ENCODE results near the gene PHKB.
A peak's percentile ranks its signal among the peaks of the same experiment; 100 is the strongest.
"Not testable (repeated sequence)": the region's sequence is repeated elsewhere in the genome, so short reads cannot be mapped to it uniquely, and the experiment has no call there.

Gene PHKB

DNA sequence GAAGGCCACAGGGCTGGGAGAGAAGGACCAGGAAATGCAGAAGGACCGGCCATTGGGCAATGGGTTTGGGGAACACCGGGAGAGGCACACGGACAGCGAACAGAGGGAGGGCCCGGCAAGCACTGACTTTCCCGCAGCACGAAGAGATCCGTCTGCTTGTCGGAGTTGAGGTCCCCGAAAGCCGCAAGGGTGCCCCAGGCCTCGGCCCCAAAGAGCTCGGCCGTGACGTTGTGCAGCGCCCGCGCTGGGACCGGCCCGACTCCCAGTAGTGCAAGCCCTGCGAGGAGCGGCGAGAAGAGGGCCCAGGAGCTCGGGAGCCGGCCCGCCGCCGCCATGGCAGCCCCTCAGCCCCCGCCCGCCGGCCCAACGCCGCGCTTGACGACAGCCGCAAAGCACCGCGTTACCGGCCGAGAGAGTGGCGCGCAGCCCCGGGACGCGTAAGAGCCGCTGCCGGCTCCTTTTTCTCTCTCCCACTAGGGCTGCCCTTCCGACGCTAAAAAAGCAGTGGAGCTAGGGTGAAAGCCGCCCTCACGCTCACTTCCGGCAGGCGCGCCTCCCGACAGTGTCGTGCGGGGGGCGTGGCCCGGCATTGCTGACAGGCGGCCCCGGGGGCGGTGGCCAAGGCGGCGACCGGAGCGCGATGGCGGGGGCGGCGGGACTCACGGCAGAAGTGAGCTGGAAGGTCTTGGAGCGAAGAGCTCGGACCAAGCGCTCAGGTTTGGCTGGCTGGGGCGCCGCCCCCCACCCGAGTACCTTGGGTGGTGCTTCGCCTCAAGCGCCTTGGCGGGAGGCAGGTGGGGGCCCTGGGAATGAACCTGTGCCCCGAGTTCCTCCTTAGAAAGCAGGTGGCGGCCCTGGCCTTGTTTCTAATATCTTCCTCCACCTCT lies at the start of gene PHKB, which contains the start of gene ITFG1:
Gene PHKB, plus strand, starts transcription at position 621 of the 887 bp plus-strand sequence. Its CDS starts 20 bp downstream, at position 641.
Gene ITFG1, minus strand, starts transcription at position 353 of the 887 bp plus-strand sequence. Its CDS starts 18 bp downstream, at position 335.
- FAIRE-seq (peak; percentile 26), DNase-seq (ENCODE audit: insufficient read length, low spot score) (peak; percentile 60)

DNA sequence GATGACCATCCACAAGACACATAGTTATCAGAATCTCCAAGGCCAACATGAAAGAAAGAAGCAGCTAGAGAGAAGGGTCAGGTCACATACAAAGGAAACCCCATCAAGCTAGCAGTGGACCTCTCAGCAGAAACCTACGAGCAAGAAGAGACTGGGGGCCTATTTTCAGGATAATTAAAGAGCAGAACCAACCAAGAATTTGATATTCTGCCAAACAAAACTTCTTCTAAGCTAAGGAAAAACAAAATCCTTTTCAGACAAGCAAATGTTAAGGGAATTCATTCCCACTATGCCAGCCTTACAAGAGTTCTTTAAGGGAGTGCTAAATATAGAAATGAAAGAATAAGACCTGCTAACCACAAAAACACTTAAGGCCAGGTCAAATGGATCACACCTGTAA lies 48.1 kb upstream of the PHKB start:
- FAIRE-seq (no peak), DNase-seq (ENCODE audit: insufficient read length, low spot score) (no peak)

DNA sequence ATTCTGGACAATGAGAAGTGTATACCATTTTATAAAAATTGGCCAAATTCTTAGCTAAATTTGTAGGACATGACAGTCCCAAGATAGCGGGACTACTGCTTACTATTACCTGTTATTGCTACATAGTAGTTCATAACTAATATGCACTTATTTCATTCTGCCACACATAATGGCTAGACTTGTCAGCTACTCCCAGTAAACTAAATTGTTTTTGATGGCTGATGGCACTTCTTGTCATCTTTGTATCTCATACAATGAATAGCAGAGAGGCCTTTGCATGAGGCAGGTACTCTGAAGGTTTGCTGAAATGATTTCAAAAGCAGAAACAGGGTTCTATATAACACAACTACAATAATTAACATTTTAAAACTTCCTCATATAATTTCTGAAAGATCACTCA lies 44.3 kb upstream of the PHKB start:
- DNase-seq (ENCODE audit: insufficient read length, low spot score) (no peak), FAIRE-seq (peak; percentile 8)

DNA sequence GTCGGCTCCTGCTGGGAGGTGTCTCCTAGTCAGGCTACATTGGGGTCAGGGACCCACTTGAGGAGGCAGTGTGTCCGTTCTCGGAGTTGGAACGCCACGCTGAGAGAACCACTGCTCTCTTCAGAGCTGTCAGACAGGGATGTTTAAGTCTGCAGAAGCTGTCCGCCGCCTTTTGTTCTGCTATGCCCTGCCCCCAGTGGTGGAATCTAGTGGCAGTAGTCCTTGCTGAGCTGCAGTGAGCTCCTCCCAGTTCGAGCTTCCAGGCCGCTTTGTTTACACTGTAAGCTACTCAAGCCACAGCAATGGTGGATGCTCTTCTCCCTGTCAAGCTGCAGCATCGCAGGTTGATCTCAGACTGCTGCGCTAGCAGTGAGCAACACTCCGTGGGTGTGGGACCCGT lies 36.3 kb upstream of the PHKB start:
- no peak for FAIRE-seq
- DNase-seq (ENCODE audit: insufficient read length, low spot score) = no peak

DNA sequence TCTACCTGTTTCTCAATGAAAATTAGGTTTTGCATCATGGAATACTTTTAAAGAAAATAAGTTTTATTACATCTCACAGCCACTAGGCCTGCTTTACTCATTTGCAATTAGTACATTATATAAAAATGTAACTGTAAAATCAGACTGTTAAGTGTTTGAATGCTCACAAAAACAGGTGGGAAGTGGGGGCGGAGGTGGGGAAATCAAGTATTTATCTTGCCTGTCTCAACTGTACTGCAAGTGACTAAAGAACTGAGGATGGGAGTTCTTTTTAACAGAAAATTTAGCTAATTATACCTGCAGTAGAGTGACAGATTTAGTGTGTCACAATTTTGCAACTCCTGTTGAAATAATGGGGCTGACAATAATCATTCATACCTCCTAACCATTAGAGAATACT lies 34.3 kb upstream of the PHKB start:
- DNase-seq (ENCODE audit: insufficient read length, low spot score) = no peak
- no peak for FAIRE-seq

DNA sequence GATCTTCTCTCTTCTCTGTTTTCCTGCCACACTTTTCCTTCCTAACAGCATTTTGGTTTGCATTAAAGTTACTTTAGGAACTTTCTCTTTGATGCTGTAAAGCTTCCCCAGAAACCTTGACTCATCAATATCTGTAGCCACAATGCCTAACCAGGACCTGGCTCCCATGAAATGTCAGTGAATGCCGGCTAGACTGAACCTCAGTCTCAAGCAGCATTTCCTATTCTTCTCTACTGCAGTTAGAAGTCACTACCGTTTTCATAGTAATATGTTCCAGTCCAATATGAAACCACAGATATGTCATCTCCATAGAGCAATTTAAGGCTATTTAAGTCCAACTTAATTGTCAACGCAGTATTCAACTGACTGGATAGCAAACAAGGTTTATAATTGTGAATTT lies 29.2 kb upstream of the PHKB start:
- no peak for FAIRE-seq
- no peak for DNase-seq (ENCODE audit: insufficient read length, low spot score)

DNA sequence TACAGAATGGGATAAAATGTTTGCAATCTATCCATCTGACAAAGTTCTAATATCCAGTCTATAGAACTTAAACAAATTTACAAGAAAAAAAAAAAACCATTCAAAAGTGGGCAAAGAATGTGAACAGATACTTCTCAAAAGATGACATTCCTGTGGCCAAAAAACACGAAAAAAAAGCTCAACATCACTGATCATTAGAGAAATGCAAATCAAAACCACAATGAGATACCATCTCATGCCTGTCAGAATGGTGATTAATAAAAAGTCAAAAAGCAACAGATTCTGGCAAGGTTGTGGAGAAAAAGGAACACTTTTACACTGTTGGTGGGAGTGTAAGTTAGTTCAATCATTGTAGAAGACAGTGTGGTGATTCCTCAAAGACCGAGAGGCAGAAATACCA lies 26.9 kb upstream of the PHKB start:
- not testable (repeated sequence) for FAIRE-seq; DNase-seq (ENCODE audit: insufficient read length, low spot score)

DNA sequence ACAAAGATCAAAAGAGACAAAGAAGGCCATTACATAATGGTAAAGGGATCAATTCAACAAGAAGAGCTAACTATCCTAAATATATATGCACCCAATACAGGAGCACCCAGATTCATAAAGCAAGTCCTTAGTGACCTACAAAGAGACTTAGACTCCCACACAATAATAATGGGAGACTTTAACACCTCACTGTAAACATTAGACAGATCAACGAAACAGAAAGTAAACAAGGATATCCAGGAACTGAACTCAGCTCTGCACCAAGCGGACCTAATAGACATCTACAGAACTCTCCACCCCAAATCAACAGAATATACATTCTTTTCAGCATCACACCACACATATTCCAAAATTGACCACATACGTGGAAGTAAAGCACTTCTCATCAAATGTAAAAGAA lies 21.1 kb upstream of the PHKB start:
- FAIRE-seq; DNase-seq (ENCODE audit: insufficient read length, low spot score): not testable (repeated sequence)

DNA sequence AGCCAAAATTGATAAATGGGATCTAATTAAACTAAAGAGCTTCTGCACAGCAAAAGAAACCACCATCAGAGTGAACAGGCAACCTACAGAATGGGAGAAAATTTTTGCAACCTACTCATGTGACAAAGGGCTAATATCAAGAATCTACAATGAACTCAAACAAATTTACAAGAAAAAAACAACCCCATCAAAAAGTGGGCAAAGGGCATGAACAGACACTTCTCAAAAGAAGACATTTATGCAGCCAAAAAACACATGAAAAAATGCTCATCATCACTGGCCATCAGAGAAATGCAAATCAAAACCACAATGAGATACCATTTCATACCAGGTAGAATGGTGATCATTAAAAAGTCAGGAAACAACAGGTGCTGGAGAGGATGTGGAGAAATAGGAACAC lies 18.2 kb upstream of the PHKB start:
- FAIRE-seq; DNase-seq (ENCODE audit: insufficient read length, low spot score): not testable (repeated sequence)

DNA sequence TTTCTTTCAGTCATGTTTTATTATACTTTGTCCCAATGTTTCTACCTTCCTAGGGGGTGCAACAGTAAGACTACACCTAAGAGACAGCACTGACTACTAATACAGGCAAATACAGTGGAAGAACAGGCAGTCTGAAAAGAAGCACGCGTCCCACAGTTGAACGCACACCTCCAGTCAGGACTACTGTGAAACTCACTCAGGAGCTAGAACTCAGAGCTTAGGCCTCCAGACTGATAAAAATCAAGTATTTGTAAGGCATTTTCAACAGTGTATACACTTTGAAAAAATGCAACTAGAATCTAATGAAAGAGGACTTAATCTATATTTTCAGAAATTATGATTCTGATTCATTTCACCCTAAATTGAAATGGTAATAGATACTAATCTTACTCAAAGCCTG lies 14.7 kb upstream of the PHKB start:
- FAIRE-seq = no peak

DNA sequence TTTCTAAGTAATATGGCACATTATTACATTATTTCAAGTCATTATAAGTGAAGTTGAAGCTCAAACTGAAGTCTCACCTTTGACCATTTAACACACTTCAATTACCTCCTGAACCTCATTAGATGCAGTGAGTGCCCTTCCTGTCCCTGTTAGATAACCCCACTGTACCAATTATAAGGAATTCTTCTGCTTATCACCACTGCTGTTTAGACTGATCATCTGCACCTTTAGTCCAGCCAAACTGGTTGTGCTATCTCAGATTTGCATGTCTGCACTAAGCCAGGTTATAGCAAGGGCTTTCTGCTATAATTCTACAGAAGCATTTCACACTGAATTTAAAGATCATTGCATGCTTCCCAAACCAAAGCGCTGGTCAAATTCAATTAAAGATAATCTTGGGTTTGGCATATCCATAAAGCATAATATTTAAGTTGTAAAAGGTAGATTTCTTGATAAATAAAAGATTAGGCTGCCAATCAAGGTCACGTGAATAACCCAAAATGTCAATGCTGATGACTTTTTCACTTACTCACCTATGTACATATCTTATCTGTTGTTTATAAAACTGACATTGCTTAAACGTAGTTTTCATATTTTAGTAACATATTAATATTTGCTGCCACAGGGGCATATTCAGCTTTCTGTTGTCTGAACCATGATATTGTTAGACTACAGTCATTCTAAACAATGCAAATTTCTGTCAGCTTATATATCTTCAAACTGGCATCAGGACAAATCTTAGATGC lies 12.1 kb upstream of the PHKB start:
- FAIRE-seq (no peak), DNase-seq (ENCODE audit: insufficient read length, low spot score) (no peak)

More for the DNA sequence above, 14.7 kb upstream of the PHKB start:
- no peak for DNase-seq (ENCODE audit: insufficient read length, low spot score)

DNA sequence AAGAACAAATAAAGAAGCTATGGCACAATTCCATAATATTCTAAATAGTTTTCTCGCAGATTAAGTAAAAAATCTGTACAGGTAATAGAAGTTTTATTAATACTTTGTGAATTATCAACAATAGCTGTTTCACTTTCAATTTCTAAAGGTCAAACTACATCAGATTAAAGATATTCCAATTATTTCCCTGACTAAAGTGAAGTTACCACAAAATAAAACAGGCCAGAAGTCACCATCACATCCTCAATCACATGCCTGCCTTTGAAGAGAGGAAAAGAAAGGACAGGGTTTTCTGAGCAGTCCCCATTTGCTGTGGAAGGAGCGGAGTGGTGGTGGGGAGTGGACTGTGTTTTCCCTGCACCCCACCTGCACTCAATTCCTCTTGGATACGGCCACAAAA lies 11.3 kb upstream of the PHKB start:
- DNase-seq (ENCODE audit: insufficient read length, low spot score) = no peak
- no peak for FAIRE-seq

DNA sequence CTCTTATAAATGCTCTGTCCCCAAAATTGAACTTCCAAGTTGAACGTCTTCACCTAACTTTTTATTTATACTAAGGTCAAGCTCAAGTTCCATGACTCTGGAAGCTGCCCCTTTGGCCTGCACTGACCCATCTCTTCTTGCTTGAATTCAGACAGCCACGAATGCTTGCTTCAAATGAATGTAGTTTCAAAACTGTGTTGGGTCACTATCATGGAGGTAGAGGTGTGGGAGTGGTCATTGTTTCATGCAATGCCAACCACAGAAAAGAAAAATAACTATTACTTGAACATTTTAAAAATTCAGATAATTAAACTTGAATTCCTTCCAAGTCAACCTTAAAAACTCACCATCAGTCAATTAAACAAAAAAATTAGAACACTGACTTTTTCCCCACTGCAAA lies 2.8 kb upstream of the PHKB start:
- FAIRE-seq = no peak

DNA sequence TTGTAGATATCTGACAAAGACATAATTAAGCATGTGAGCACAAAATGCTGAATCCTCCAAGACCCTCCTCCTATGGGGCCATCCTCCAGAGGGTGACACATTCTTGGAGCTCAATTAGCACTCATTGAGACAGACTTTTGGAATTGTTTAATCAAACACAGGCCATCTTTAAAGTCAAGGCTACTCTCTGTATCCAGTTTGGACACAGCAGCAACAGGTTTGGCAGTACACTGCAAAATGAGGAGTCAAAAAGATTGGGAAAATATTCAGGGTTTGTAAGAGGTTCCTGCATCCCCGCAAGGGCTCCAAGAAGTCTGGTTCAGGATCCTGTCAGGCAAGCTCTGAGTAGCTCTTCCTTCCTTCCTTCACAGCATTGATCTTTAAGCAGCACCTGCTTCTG lies 1.5 kb upstream of the PHKB start:
- no peak for FAIRE-seq
- DNase-seq (ENCODE audit: insufficient read length, low spot score) = no peak

More for the DNA sequence above, 2.8 kb upstream of the PHKB start:
- DNase-seq (ENCODE audit: insufficient read length, low spot score) = no peak

DNA sequence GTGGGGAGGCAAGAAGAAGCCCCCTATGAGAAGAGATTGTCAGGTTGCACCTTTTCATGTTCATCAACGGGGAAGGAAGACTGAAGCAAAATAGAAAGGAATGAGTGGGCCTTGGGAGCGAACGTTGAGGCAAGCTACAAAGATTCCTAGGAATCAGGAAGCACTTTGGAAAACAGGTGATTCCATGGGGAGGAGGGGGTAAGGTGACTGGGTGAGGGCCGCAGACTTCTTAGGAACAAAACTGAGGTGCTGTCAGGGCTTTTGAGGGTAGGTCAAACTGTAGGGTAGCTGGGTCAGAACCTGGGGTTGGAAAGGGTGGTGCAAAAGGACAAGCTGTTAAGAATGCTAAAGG lies 796 bp upstream of the PHKB start:
- FAIRE-seq (no peak), DNase-seq (ENCODE audit: insufficient read length, low spot score) (no peak)

DNA sequence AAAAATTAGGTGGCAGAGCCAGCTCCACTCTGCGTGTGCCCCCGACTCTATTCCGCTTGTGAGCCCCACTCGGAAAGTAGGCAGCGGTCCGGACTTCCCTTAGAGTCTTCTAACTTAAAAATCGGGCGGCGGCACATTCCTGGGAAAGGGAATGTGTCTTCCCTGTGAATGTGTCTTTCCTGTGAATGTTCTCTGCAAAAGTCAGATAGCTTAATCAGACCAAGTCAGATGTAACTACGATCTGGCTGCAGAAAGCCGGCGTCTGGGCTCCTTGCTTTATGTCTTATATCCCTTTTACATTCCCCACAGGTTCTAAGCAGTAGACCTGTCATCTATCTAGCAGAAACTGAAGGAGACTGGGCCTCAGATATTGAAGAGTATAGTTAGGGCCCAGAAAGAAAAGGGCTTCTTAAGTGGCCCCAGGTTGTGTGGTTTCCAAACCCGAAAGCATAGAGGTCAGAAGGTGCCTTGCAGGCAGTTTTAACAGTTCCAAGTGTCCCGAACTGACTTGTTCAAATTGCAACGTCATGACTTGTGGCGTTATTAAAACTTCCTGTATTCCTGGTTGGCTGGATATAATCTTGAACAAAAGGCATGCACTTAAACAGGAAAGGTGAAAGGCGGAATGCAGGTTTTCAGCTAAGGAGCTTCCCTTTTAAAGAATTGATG lies 601 bp downstream of the PHKB start:
- FAIRE-seq (peak; percentile 49), DNase-seq (ENCODE audit: insufficient read length, low spot score) (no peak)

DNA sequence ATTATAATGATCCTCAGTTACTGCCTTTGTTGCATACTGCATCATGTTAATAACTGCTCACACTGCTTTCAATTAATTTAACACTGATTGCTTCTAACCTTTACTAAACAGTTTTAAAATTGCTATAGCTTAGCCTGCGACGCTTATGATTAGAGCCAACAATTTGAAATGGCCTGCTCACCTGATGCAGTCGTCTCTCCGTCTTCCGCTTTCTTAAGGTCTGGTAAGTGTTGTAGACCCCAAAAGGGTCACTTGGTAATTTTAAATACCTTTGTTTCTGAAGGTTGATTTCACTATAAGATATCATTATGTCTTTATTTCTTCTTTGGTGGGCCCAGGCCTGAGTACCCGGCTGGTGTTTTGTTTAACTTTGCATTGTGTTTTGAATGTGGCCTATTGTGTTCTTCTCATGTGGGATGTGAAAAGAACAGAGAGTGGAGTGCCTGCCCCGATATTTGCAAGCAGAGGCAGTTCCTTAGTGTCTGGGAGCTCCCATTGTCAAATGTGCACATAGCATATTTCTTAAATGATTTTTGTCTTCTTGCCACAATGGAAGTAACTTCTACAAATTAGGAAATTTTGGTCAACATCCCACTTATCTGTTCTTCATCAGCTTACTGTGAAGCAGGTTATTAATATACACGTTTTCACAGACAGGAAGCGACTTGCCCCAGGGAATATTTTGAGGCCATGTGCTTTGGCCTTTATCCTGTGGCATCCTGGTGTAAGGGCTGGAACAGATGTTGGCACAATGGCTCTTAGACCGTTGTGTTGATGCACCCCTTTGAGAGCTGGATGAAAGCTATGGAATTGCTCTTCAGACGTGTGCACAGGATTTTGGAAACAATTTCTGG lies 2.9 kb downstream of the PHKB start:
- FAIRE-seq (peak; percentile 78), DNase-seq (ENCODE audit: insufficient read length, low spot score) (no peak)

DNA sequence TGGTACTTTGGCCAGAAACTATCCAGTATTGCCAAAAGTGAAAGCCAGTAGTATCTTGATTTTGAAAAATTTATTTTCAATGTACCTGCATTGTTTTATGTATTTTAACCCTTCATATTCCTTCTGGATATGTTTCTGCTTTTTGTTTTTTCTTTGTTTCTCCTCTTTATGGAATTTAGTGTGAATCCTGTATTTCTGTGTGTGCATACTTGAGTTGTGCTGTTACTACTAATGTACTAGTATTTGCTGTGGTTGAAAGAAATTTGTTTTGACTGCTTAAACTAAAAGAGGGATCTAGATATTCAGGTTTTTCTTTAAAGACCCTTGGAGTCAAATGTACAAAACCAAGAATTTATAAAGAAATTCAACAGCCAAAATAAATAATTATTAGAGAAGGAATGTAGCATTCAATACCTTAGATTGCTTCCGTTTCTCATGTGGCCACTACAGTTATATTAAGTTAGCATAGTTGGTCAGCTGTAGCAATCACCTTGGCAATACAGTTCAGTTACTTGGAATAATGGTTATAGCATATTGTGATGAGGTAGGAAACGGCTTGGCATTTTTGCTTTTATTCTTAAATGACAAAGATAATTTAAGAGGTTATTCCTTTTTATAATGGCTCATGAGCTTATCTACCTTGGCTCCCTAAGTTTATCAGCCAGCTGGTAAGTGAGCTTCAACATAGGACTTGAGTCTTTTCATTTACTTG lies 4.9 kb downstream of the PHKB start:
- FAIRE-seq = no peak
- DNase-seq (ENCODE audit: insufficient read length, low spot score) = no peak

DNA sequence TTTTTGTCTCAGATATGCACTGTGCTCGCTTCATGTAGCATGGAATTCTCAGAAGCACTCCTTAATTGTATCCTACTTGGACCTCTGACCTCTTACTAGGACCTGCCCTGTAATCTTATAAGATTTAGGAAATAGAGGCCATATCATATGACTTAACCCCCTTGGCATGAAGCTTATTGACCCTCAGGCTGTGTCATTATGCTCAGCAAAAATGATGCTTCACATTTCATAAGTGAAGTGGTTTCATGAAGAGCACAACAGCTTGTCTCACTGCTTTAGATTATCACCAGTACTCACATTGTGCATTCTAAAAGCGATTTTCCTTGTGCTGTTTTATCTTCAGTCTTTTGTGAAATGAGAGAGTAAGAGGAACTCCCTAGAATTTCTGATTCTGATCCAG lies 6.4 kb downstream of the PHKB start:
- no peak for DNase-seq (ENCODE audit: insufficient read length, low spot score)
- no peak for FAIRE-seq

All from GM19239 (cell line).